Tibial artery (tissue), 4 donors: Measurements from ENCODE around the gene PEX14.

Source experiments
- DNase-seq, 2 donors: peaks; one replicate each; pipeline ENCODE4 v3.0.0-alpha.2; 2019
- H3K27ac ChIP-seq, 2 donors: fragments of 200-600 bp; sonication (generic) in 1 of 2; 1 replicate in 1 of 2; 2 replicates in 1 of 2; pipeline ENCODE4 v1.5.1; 2018 to 2019; ENCODE audit warnings: mild to moderate bottlenecking in 1 of 2
- H3K27me3 ChIP-seq, 2 donors: fragments of 200-600 bp; sonication (generic) in 1 of 2; one replicate each; pipeline versions ENCODE4 v1.5.1 to v1.6.0; 2016 to 2019
- H3K36me3 ChIP-seq, 3 donors: fragments of 200-600 bp; sonication (generic) in 2 of 3; one replicate each; pipeline ENCODE4 v1.5.1; 2016 to 2019; ENCODE audit warnings: mild to moderate bottlenecking in 2 of 3
- H3K4me1 ChIP-seq, 4 donors: fragments of 200-600 bp; sonication (generic) in 2 of 4; 1 replicate in 3 of 4; 2 replicates in 1 of 4; pipeline ENCODE4 v1.5.1; 2016 to 2019
- H3K4me3 ChIP-seq, 2 donors: fragments of 200-600 bp; sonication (generic) in 1 of 2; 1 replicate in 1 of 2; 2 replicates in 1 of 2; pipeline ENCODE4 v1.5.1; 2018 to 2019; ENCODE audit warnings: mild to moderate bottlenecking in 2 of 2
- H3K9me3 ChIP-seq, 3 donors: fragments of 200-600 bp; sonication (generic) in 1 of 3; one replicate each; pipeline ENCODE4 v1.5.1; 2016 to 2019
- intact Hi-C: fragments of 100-400 bp; cut with DNase I; formaldehyde crosslinking; loops from one replicate; pipeline ENCODE4 v1.15.0; 2023; ENCODE audit warnings: low total_unique reads
- TF ChIP-seq, protein P1 (sequence below), 2 experiments: fragments of 200-600 bp in 1 of 2; fragments of 450-650 bp in 1 of 2; IDR thresholded peaks; one replicate each; pipeline ENCODE4 v1.5.1; 2017 to 2019; ENCODE audit warnings: antibody characterized with exemption in 2 of 2, mild to moderate bottlenecking in 1 of 2, moderate library complexity in 1 of 2

The PEX14 gene

DNA sequence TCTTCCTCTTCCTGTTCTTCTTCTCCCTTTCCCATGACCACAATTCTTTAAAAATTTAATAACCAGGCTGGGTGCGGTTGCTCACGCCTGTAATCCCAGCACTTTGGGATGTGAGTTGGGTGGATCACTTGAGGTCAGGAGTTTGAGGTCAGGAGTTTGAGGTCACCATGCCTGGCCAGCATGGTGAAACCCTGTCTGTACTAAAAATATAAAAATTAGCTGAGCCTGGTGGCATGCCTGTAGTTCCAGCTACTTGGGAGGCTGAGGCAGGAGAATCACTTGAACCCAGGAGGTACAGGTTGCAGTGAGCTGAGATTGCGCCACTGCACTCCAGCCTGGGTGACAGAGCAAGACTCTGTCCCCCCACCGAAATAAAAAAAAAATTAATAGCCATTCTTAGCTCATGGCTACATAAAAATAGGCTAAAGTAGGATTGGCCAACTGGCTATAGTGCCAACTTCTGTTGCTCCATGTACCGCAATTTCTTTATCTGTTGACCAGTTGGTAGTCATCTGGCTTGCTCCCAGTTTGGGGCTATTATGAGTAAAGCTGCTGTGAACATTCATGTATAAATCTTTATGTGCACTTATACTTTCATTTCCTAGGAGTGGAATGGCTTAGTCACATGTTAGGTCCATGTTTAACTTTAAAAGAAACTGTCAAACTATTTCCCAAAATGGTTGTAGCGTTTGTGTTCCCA, 136.3 kb downstream of the PEX14 start:
- Histone ChIP-seq H3K4me3 (no peak overlapping the region), H3K27ac (no peak overlapping the region), H3K27me3 (no peaks in the 10 kb centered on the region), H3K36me3 (no peaks in the 10 kb centered on the region), H3K9me3 (no peaks in the 10 kb centered on the region), H3K4me1 (peaks cover 0 to 5% (median 0%) of the 10 kb centered on the region in 4 donors)
- DNase-seq = no peak
- intact Hi-C loops = no loop called here
- TF ChIP-seq, protein P1, sequence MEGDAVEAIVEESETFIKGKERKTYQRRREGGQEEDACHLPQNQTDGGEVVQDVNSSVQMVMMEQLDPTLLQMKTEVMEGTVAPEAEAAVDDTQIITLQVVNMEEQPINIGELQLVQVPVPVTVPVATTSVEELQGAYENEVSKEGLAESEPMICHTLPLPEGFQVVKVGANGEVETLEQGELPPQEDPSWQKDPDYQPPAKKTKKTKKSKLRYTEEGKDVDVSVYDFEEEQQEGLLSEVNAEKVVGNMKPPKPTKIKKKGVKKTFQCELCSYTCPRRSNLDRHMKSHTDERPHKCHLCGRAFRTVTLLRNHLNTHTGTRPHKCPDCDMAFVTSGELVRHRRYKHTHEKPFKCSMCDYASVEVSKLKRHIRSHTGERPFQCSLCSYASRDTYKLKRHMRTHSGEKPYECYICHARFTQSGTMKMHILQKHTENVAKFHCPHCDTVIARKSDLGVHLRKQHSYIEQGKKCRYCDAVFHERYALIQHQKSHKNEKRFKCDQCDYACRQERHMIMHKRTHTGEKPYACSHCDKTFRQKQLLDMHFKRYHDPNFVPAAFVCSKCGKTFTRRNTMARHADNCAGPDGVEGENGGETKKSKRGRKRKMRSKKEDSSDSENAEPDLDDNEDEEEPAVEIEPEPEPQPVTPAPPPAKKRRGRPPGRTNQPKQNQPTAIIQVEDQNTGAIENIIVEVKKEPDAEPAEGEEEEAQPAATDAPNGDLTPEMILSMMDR (IDR thresholded peaks at IDR 0.05) = no peak

DNA sequence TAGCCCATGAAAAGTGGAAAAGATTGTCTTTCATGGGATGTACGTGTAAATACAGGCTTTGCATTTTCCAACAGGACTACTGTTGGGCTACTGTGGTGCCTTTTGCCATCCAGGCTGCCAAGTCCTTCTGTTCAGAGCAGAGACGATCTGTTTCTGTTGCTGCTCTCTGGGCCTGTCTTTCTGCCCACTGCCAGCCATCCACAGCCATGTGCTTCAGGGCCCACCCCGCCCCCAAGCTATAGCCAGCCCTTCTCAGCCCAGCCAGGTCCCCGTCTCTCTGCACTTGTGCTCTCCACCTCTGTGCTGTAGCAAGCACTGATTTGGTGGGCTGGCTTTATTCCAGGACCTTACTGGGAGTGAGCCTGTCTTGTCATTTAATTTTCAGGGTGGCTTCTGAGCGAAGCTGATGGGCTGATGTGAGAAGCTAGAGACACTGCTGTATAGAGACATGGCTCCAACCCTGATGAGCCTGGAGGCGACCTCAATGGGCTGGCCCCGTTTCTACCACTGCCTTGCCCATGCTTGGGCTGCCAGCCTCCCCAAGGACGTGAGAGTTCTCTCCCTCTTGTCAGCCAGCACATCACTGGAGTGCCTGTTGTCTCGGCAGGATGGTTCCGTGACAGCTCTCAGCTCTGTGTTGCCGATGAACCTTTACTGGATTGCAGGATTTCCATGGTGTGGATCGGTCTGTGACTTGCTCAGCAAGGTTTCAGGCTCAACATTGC, 137.8 kb downstream of the PEX14 start:
- H3K4me3 ChIP-seq = no peak overlapping the region
- DNase-seq = no peak
- H3K36me3 ChIP-seq = no peaks in the 10 kb centered on the region
- TF ChIP-seq, protein P1 (IDR thresholded peaks at IDR 0.05) = no peak
- no peak overlapping the region for H3K27ac ChIP-seq
- no peaks in the 10 kb centered on the region for H3K27me3 ChIP-seq
- H3K4me1 ChIP-seq = peaks cover 0 to 5% (median 0%) of the 10 kb centered on the region in 4 donors
- intact Hi-C loops = no loop called here
- H3K9me3 ChIP-seq = no peaks in the 10 kb centered on the region

DNA sequence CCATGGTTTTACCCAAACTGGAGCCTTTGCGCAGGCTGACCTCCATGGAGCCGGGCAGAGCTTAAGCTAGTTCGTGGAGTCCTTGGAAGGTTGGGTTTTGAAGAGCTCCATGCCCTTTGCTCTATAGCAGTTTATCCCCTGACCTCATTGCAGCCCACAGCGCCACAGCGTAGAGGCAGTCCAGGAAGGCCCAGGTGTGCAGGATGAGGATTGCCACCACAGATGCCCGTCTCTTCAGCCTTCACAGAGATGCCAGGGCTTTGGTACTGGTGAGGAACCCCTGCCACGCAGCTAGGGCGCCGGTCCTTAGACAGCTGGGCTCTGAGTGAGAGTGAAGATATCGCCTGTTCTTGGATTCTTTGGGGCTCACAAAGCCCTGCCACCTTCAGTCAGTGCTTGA, 138.6 kb downstream of the PEX14 start:
- DNase-seq = no peak
- H3K36me3 ChIP-seq = peaks cover 0 to 4% (median 0%) of the 10 kb centered on the region in 3 donors
- H3K4me3 ChIP-seq = no peak overlapping the region
- no peaks in the 10 kb centered on the region for H3K27me3 ChIP-seq
- TF ChIP-seq, protein P1 (IDR thresholded peaks at IDR 0.05) = no peak
- H3K9me3 ChIP-seq = no peaks in the 10 kb centered on the region
- H3K4me1 ChIP-seq = peaks cover 0 to 5% (median 0%) of the 10 kb centered on the region in 4 donors
- intact Hi-C loops = no loop called here
- H3K27ac ChIP-seq = no peak overlapping the region

DNA sequence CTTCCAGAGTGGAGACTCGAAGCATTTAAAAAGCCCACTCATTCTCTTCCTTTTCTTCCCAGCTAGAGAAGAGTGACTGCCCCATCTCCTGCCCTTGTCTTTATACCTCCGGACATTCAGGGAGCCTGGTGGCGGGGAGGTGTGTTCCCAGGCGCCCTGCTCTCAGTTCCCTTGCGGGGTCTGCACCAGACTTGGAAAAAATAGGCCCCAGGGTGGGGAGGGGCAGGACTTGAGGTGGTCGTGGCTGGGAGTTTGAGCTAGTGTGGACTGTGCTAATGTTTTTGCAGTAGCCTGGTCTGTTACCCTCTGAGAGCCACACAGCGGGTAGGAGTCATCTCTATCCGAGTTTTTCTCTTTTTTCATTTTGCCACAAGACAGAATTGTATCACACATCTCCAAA, 139.1 kb downstream of the PEX14 start:
- Histone ChIP-seq H3K27ac (no peak overlapping the region), H3K4me1 (peaks cover 0 to 5% (median 0%) of the 10 kb centered on the region in 4 donors), H3K36me3 (peaks cover 0 to 9% (median 5%) of the 10 kb centered on the region in 3 donors), H3K9me3 (no peaks in the 10 kb centered on the region), H3K27me3 (no peaks in the 10 kb centered on the region), H3K4me3 (no peak overlapping the region)
- TF ChIP-seq, protein P1 (IDR thresholded peaks at IDR 0.05) = no peak
- DNase-seq = no peak
- intact Hi-C loops = no loop called here

DNA sequence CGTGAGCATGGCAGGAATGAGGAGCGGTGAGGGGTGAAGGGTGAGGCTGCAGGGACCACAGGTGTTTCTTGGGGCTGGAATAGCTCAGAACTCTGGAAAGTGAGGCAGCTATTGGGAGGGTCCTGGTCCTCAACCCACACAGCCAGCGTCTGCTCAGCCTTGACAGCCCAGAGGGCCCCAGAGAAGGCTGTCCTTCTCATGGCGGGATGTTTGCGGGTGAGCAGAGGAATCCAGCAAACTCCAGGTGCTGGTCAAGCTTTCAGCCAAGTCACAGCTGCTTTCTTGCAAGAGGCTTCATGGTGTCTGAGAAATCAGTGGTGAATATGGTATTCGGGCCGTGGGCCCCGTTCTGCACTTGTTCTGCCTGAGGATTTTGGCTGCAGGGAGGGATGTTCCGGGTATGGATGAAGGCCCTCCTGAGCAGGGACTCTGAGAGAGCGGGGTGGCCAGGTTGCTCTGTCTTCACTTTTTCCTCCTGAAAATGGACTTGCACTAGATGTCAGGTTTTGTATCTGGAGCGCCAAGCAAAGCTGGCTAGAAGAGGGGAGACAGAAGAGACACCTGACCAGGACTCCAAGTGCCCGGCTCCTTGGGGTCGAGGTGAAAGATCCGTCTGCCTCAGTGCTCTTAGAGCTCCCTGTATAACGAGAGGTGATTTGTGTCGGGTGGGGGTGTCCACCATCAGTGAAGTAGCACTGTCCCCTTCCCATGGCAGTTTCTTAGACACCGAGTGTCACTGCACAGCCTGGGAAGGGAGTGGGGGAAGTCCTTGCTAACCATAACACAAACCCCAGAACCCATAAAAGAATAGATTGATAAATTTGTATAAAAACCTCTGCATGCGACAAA, 139.9 kb downstream of the PEX14 start:
- TF ChIP-seq, protein P1 (IDR thresholded peaks at IDR 0.05) = no peak
- H3K4me3 ChIP-seq = no peak overlapping the region
- H3K4me1 ChIP-seq = peaks cover 0 to 5% (median 0%) of the 10 kb centered on the region in 4 donors
- intact Hi-C loops = no loop called here
- peaks cover 0 to 9% (median 5%) of the 10 kb centered on the region in 3 donors for H3K36me3 ChIP-seq
- H3K27me3 ChIP-seq = no peaks in the 10 kb centered on the region
- H3K9me3 ChIP-seq = no peaks in the 10 kb centered on the region
- DNase-seq = no peak
- no peak overlapping the region for H3K27ac ChIP-seq
